GM12873 (cell line): ENCODE results near the gene TIMM29.

Experiments
- CTCF ChIP-seq: IDR thresholded peaks from 2 replicates; pipeline ENCODE4 v1.5.1; 2012; ENCODE audit warnings: low read depth, mild to moderate bottlenecking, moderate library complexity, low read length, control low read depth; ENCODE audit not compliant: insufficient read depth; ENCODE audit errors: missing control alignments

Gene TIMM29

GRCh38 chr19:10913716-10914340 lies 14.8 kb upstream of the TIMM29 start:
- no peak for TF ChIP-seq CTCF

GRCh38 chr19:10915130-10916091 lies 13.2 kb upstream of the TIMM29 start:
- TF ChIP-seq CTCF = no peak

GRCh38 chr19:10916602-10917001 lies 12.0 kb upstream of the TIMM29 start:
- no peak for TF ChIP-seq CTCF

GRCh38 chr19:10918359-10918758 lies 10.3 kb upstream of the TIMM29 start:
- TF ChIP-seq CTCF = no peak

GRCh38 chr19:10919352-10920287 lies 9.0 kb upstream of the TIMM29 start:
- no peak for TF ChIP-seq CTCF

- TF ChIP-seq CTCF = no peak
Measured at GRCh38 chr19:10920288-10920655, 8.3 kb upstream of the TIMM29 start.
